ENCODE data around the gene CLEC2B. TPM values are rescaled to one million over a fixed set of nuclear protein-coding genes. Genes with fewer than 3 reads are reported as not detected.

Gene CLEC2B
- total RNA-seq = 15.9 TPM

DNA sequence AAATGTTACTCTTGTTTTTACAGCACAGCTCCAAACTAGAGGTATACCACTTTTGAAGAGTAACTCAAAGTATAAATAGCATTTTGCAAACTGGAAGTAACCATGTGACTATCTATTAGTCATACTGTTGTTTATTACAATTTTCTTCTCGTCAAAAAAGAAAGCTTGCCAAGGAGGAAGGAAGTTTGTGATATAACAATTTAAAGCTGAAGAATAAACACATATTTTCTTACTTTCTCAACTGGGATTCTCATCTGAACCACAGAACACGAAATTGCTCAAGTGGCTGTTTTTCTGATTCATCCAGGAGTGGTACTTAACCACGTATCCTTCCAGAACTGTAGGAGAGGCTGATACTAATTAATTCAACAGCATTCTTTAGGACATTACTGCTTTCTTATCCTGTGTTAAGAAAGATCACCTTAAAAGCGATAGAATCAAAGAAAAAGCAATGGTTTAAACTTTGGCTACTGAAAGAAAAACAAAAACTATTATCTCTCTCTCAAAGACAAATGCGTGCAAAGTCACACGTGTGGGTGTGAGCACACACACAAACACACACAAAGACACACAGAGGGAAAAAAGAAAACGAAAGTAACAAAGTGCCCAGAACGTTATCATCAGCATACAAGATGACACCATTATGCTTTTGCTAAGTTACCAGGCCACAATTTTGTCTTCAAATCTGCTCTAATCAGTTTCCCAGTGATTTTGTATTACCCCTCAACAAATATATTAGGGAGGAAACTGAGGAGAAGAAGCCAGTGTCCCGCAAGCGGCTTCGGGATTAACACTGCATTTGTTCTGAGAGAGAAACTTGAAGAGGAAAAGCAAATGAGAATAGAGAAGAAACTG is at the start of gene CLEC2B:
Gene CLEC2B (minus strand): TSS at position 48 of the 855 bp plus-strand sequence.

DNA sequence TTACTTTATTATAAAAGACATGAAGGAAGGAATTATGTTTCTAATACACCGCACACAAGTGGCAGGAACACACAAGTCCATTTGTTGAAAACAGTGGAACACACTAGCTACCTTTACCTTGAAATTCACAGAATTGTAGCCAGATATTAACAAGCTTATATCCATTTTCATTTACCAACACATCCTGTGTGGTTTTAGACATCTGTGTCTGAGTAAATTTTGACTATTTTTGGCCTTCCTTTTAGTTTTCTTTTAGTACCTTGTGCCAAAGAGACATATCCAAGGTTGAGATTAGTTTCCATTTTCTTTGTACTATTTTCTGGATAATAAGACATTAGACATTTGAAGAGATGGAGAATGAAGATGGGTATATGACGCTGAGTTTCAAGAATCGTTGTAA is 12.1 kb upstream of the CLEC2B start, which contains the start of gene KLRF2:
Gene KLRF2 (plus strand): TSS at position 244 of the 400 bp plus-strand sequence. CDS start 107 bp downstream, at position 351.

DNA sequence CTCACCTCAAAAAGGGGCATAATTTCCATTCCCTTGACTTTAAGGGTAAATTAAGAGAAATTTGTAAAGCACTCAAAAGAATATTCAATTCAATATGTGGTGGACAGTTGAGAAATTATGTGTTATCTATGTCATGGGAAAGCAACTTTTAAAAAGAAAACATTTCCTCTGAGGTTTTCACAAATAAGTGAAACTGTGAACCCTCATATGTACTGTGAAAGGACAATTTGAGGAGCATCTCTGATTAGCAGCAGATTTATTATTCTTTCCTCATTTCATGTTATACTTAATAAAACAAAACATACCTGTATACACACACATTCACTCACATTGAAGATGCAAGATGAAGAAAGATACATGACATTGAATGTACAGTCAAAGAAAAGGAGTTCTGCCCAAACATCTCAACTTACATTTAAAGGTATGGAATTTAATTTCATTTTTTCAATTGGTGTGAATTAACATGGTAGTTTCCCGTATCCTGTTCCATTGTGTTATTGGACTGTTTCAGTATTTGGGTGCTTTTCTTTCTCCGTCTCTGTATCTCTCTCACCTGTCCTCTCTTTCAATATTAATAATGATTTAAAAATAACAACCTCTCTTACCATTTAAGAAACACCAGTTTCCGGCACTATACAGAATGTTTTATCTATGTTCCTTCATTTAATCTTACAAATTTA is 41.8 kb downstream of the CLEC2B start, which contains the start of gene KLRF1:
Gene KLRF1 (plus strand): TSS at position 273 of the 680 bp plus-strand sequence. CDS start 64 bp downstream, at position 337.

Other genes starting within 250 kb of the CLEC2B start
- gene CLEC2D, start 199.6 kb downstream of the CLEC2B start, total RNA-seq = 11.7 TPM
- gene CLECL1, start 136.3 kb downstream of the CLEC2B start, total RNA-seq = 0.35 TPM
- gene CD69, start 108.5 kb downstream of the CLEC2B start, total RNA-seq = 14.5 TPM
- gene KLRF1, start 41.9 kb downstream of the CLEC2B start, total RNA-seq = 0.70 TPM
- gene KLRF2, start 12.1 kb upstream of the CLEC2B start, total RNA-seq = not detected
- gene CLEC2A, start 63.0 kb upstream of the CLEC2B start, total RNA-seq = not detected
- 5.2 TPM for gene CLEC12A, start 102.1 kb upstream of the CLEC2B start, total RNA-seq
- 1.1 TPM for gene CLEC1B, start 129.8 kb upstream of the CLEC2B start, total RNA-seq
- gene CLEC12B, start 141.3 kb upstream of the CLEC2B start, total RNA-seq = 0.88 TPM
- 0.93 TPM for gene CLEC9A, start 161.3 kb upstream of the CLEC2B start, total RNA-seq
- gene CLEC1A, start 229.6 kb upstream of the CLEC2B start, total RNA-seq = 6.1 TPM

Data from metanephros (tissue), 1 donor.